OCI-M2 (cell line): ENCODE data around the gene KDM5B.
"Not testable (repeated sequence)": the region's sequence is repeated elsewhere in the genome, so short reads cannot be mapped to it uniquely, and the experiment has no call there.

Source experiments
- DNase-seq: peaks from one replicate; lab custom pipeline; 2025; ENCODE audit not compliant: unreplicated experiment; lab: John Stamatoyannopoulos, UW

Gene KDM5B

DNA sequence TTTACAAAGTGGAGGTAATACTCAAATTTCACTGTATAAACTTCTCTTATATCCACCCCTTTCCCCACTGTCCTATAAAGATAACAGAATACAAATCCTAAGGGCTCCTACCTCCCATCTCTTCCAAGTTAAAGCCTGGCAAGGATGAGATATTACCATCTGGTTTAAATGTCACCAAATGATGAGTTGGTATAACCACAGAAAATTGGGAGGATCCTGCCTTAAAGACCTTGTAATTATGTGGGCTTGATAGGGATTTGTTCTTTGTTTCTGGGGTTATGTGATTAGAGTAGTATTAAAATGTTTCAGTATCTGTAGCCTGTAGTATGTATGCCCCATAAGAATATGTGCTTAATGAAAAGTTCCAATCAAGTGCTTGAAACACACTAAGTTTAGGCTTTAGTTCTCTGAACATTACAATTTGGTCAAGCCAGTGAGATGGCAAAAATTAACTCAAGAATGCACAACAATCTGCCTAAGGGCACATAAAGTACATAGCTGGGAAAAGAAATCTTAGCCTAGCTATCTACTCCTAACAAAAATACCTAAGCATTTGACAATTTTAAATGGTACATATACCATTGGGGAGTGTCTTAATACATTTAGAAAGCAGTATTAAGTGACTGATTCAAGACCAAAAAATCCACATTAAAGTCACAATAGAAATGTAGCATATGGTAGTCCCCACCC is 14.0 kb downstream of the KDM5B start:
- no peak for DNase-seq

GRCh38 chr1:202791077-202791747 is 17.0 kb downstream of the KDM5B start:
- DNase-seq, result no peak

DNA sequence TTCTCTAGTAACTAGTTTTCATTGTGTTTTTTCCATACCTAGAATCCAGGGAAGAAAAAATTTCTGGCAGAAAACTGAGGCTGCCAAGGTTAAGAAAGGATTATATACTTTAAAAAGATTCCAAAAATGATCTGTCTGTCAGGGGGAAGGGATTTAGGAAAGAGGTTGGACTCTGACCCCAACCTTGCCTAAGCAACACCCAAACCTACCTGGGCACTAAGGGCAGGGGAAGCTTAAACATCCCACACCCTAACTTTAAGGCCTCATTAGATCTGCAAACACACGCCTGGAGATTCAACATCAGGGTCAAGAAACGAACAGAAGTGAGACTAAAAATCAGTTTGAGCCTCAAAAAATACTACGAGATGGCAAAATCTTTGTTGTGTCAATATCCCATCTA is 19.4 kb downstream of the KDM5B start:
- DNase-seq, result no peak

DNA sequence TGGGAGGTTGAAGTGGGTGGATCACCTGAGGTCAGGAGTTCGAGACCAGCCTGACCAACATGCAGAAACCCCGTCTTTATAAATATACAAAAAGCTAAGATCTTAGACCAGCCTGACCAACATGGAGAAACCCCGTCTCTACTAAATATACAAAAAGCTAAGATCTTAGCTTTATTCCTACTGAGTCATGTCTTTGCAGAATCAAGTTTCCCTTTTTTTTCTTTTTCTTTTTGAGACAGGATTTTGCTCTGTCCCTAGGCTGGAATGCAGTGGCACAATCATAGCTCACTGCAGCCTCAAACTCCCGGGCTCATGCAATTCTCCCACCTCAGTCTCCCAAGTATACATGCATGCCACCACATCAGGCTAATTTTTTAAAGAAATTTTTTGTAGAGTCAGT is 21.4 kb downstream of the KDM5B start:
- no peak for DNase-seq

- DNase-seq, result no peak
These were observed 27.0 kb downstream of the KDM5B start for GRCh38 chr1:202781180-202781579.

GRCh38 chr1:202770135-202770534 is 38.1 kb downstream of the KDM5B start:
- DNase-seq, result no peak

GRCh38 chr1:202765721-202766120 is 42.5 kb downstream of the KDM5B start:
- DNase-seq, result no peak

- no peak for DNase-seq
These were observed 46.2 kb downstream of the KDM5B start for GRCh38 chr1:202762019-202762418.

DNA sequence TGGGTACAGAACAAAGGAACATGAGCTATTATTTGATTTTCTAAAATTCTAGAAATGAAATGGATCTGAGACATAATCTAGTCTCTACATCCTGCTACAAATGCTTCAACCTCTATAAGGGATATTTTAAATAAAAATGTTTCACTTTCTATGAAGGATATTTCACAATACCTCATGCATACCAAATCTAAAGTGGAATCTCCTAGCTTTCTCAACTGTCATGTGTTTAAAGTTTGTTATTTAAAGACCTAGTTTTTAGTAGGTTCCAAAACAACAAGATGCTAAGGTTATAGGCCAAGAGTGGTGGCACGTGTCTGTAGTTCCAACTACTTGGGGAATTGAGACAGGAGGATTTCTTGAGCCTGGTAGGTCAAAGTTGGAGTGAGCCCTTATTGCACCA is 47.6 kb downstream of the KDM5B start:
- no peak for DNase-seq

GRCh38 chr1:202756391-202756790 is 51.8 kb downstream of the KDM5B start:
- no peak for DNase-seq

GRCh38 chr1:202754293-202754692 is 53.9 kb downstream of the KDM5B start:
- no peak for DNase-seq

GRCh38 chr1:202752774-202753173 is 55.4 kb downstream of the KDM5B start:
- DNase-seq, result no peak

GRCh38 chr1:202750761-202751160 is 57.5 kb downstream of the KDM5B start:
- no peak for DNase-seq

DNA sequence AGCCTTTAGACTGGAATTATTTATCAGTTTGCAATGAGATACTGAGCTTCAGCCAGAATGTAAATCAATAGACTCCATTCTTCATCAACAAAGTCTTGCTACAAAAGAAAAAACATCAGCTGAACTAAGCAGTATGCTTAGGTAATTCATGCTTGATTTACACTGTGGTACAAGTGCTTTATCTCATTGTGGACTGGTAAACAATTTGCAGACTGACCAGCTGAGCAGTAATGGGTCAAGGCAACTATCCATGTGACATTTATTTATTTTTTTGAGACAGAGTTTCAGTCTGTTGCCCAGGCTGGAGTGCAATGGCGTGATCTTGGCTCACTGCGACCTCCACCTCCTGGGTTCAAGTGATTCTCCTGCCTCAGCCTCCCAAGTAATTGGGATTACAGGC is 58.2 kb downstream of the KDM5B start:
- no peak for DNase-seq

DNA sequence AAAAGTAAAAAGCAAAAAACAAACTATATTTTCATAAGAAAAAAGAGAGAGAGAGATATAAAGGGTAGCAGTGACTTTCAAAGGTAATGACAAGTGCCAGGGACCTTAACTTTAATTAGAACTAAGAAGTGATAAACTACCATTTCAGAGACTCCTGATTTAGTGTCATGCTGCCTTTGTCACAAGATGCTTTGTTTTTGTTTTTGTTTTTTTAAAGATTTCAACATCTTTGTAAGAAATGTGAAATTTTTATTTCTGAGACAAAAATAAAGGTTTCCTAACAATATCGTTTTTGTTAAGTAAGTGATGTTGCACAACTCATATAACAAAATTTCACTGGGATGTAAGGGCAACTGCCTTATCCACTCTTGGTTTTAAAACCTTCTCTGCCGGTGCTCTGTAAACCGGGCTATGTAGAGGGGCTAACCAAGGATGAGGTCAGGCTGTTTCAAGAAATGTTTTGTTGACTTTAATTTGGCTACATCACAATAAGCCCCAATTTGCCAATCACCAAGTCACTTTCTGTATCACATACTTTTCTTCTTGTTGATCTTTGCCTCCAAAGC is 62.8 kb downstream of the KDM5B start:
- no peak for DNase-seq

DNA sequence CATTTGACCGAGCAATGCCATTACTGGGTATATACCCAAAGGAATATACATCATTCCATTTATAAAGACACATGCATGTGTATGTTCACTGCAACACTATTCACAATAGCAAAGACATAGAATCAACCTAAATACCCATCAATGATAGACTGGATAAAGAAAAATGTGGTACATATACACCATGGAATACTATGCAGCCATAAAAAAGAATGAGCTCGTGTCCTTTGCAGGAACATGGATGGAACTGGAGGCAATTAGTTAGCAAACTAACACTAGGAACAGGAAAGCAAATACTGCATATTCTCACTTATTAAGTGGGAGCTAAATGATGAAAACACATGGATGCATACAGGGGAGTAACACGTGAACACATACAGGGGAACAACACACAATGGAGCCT is 63.5 kb downstream of the KDM5B start:
- DNase-seq, result not testable (repeated sequence)

GRCh38 chr1:202742496-202742895 is 65.7 kb downstream of the KDM5B start:
- DNase-seq, result no peak

- DNase-seq, result no peak
These were observed 75.0 kb downstream of the KDM5B start for GRCh38 chr1:202733251-202733650.

DNA sequence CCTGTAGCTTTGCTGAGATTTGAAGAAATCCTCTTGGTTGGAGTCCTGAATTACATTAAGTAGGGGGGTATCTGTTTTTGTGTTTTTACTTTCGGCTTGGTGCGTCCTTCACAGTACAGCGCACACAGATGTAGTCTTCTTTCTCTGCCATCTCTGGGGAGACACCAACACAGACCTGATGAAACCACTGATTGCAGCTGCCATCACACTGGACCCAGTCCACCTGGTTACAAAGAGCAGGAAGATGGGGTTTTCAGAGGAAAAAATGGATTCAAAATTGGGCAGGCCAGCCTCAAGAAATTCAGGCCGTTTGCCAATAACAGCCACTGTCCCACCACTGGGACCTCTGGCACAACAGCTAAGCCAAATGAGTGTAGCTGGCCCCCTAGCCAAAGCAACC is 79.3 kb downstream of the KDM5B start:
- DNase-seq, result no peak

- no peak for DNase-seq
These were observed 82.7 kb downstream of the KDM5B start for GRCh38 chr1:202725526-202725925.

DNA sequence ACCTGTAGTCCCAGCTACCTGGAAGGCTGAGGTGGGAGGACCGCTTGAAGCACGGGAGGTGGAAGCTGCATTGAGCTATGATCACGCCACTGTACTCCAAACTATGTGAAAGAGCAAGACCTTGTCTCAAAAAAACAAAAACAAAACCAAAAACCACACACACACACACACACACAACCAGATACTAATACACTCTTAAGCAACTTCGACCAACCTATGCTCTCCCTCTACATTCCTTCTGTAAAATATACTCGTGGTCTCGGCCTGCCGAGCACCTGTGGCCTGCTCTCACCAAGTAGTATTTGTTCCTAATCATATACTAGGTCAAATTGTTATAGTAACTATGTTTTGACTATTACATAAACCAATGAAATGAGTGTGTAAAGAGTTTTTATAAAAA is 84.5 kb downstream of the KDM5B start:
- no peak for DNase-seq

DNA sequence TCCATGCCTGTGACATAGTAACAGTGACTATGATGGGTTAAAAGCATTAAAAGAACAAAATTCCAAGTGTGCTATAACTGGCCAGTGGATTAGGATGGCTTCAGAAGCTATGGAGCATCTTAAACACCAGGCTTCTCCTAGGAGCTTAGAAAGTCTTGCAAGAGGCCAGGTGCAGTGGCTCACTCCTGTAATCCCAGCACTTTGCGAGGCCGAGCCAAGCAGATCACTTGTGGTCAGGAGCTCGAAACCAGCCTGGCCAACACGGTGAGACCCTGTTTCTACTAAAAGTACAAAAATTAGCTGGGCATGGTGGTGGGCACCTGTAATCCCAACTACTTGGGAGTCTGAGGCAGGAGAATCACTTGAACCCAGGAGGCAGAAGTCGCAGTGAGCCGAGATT is 85.2 kb downstream of the KDM5B start:
- not testable (repeated sequence) for DNase-seq

GRCh38 chr1:202716654-202717053 is 91.6 kb downstream of the KDM5B start:
- DNase-seq, result no peak
